ENCODE data around the gene FAM240A. TPM values are rescaled to one million over a fixed set of nuclear protein-coding genes. Genes with fewer than 3 reads are reported as not detected.
"Not testable (repeated sequence)": the region's sequence is repeated elsewhere in the genome, so short reads cannot be mapped to it uniquely, and the experiment has no call there.

FAM240A gene
- total and polyA plus RNA-seq, 2 donors (not counting 1 experiment from before 2014, with no cell fraction given), result not detected

DNA sequence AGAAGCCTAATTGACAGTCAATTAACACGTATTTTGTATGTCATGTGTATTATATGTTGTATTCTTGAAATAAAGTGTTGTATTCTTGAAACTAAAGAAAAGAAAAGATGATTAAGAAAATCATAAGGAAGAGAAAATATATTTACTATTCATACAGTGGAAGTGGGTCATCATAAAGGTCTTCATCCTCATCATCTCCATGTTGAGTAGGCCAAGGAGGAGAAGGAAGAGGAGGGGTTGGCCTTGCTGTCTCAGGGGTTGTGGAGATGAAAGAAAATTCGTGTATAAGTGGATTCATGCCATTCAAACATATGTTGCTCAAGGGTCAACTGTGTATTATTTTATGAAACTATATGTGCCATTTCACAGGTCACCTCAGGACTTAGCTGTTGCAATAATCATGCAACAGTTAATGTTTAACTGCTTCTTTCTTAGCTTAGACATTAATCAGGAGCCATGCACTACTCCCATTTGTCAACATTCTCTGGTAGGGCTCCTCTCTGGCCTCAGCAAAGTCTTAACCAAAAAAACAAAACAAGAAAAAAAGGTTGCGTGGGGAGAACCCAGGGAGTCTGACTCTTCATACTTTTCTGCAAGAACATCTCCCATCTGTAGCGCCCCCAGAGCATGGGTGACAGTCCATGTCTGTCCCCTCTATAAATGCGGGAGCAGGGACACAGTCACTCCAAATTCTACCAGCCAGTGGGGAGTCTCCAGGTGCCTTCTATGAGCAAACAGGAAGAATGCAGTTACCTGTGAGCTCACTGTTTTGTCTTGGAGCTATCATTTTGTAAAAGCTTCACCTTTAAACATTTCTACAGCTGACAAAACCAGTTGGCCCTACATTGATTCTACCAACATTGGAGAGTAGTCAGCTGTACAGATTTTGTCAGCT, 26.3 kb upstream of the FAM240A start:
- no peaks in the 10 kb centered on the region for H3K36me3 ChIP-seq (replicated peaks in 1 of 2; ENCODE audit: control extremely low read depth in 1 of 2, control insufficient read depth in 1 of 2, extremely low read depth in 1 of 2, insufficient read depth in 2 of 2, low read length in 1 of 2)
- no peaks in the 10 kb centered on the region for H3K4me1 ChIP-seq (ENCODE audit: control insufficient read depth in 2 of 2, insufficient read depth in 2 of 2, low read length in 2 of 2)
- no peaks in the 10 kb centered on the region for H3K9me3 Mint-ChIP-seq (ENCODE audit: insufficient read depth)
- no peak overlapping the region for H3K27ac ChIP-seq (ENCODE audit: low read length in 2 of 2)
- H3K27me3 ChIP-seq (replicated peaks in 1 of 4; ENCODE audit: control extremely low read depth in 1 of 4, control insufficient read depth in 3 of 4, insufficient read depth in 4 of 4, low read length in 3 of 4), result peaks cover 0 to 11% (median 3%) of the 10 kb centered on the region in 4 experiments
- H3K9ac ChIP-seq (ENCODE audit: low read length), result no peak overlapping the region
- intact Hi-C loops (cut with micrococcal nuclease), result no loop called here
- ChIA-PET POLR2A (no interaction called here), CTCF (interaction anchor here (1.4 kb wide), 1 partner anchor 97 kb away, joined by 5 read pairs; no protein-coding TSS in a partner anchor)
- H3K4me2 ChIP-seq (replicated peaks; ENCODE audit: low read depth, low read length, poor library complexity, severe bottlenecking), result no peak overlapping the region
- no peaks in the 10 kb centered on the region for H4K20me1 ChIP-seq (ENCODE audit: control insufficient read depth, insufficient read depth, low read length, poor library complexity, severe bottlenecking)
- peaks cover 8% of the 10 kb centered on the region for H3K27me3 Mint-ChIP-seq
- no peak overlapping the region for H3K4me3 ChIP-seq (ENCODE audit: control extremely low read depth in 1 of 5, extremely low read depth in 1 of 5, insufficient read depth in 1 of 5, low read depth in 2 of 5, low read length in 4 of 5)
- H3K27ac Mint-ChIP-seq, result no peak overlapping the region
- no peaks in the 10 kb centered on the region for H3K9me3 ChIP-seq (ENCODE audit: control extremely low read depth in 1 of 3, control insufficient read depth in 2 of 3, insufficient read depth in 1 of 3, low read length in 2 of 3)
- TF ChIP-seq EZH2 (IDR thresholded peaks at IDR 0.05; ENCODE audit: borderline replicate concordance, insufficient read depth, low read depth, low read length, poor library complexity, severe bottlenecking), result no peak
- no peak for TF ChIP-seq CTCF (IDR thresholded peaks at IDR 0.05)
- no peaks in the 10 kb centered on the region for H3K79me2 ChIP-seq (ENCODE audit: control insufficient read depth, insufficient read depth, low read length)
- H3K4me1 Mint-ChIP-seq, result no peaks in the 10 kb centered on the region
- no peak for ATAC-seq (ENCODE audit: low read depth)
- no peak overlapping the region for H3K4me3 Mint-ChIP-seq
- H2AFZ ChIP-seq (ENCODE audit: insufficient read depth, low read depth, low read length, poor library complexity, severe bottlenecking), result no peak overlapping the region
- DNase-seq, result no peak
- 95% methylated on average over 2 of the region's 5 CpGs for WGBS (ENCODE audit: insufficient coverage)

DNA sequence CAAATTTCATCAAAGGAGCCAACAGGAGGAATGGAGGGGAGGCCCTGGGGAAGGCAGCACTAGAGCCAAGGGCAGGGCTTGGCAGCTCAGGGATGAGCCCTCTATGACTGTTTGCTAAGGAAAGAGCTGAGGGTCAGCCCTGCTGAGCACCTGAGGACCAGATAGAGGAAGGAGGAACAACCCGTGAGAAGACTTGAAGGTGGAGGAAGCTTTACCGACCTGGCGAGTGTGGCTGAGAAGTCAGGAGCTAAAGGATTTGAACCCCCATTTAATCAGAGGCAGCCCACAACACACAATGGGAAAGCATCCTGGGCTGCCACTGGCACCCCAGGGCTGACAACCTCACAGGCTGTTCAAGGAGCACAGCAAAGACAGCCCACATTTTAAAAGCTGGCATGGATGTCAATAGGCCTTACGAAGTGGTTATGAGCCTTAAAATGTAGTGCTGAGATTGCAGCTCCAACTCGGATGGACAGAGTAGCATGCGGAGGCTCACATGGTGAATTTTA, 25.5 kb upstream of the FAM240A start:
- Histone ChIP-seq H3K4me1 (ENCODE audit: control insufficient read depth in 2 of 2, insufficient read depth in 2 of 2, low read length in 2 of 2) (no peaks in the 10 kb centered on the region), H3K4me3 (ENCODE audit: control extremely low read depth in 1 of 5, extremely low read depth in 1 of 5, insufficient read depth in 1 of 5, low read depth in 2 of 5, low read length in 4 of 5) (no peak overlapping the region), H2AFZ (ENCODE audit: insufficient read depth, low read depth, low read length, poor library complexity, severe bottlenecking) (no peak overlapping the region), H3K4me2 (replicated peaks; ENCODE audit: low read depth, low read length, poor library complexity, severe bottlenecking) (no peak overlapping the region), H3K27ac (ENCODE audit: low read length in 2 of 2) (no peak overlapping the region), H3K79me2 (ENCODE audit: control insufficient read depth, insufficient read depth, low read length) (no peaks in the 10 kb centered on the region), H4K20me1 (ENCODE audit: control insufficient read depth, insufficient read depth, low read length, poor library complexity, severe bottlenecking) (no peaks in the 10 kb centered on the region), H3K9ac (ENCODE audit: low read length) (no peak overlapping the region), H3K9me3 (ENCODE audit: control extremely low read depth in 1 of 3, control insufficient read depth in 2 of 3, insufficient read depth in 1 of 3, low read length in 2 of 3) (no peaks in the 10 kb centered on the region), H3K27me3 (replicated peaks in 1 of 4; ENCODE audit: control extremely low read depth in 1 of 4, control insufficient read depth in 3 of 4, insufficient read depth in 4 of 4, low read length in 3 of 4) (peaks cover 0 to 11% (median 3%) of the 10 kb centered on the region in 4 experiments), H3K36me3 (replicated peaks in 1 of 2; ENCODE audit: control extremely low read depth in 1 of 2, control insufficient read depth in 1 of 2, extremely low read depth in 1 of 2, insufficient read depth in 2 of 2, low read length in 1 of 2) (no peaks in the 10 kb centered on the region)
- Mint-ChIP-seq H3K27ac (no peak overlapping the region), H3K27me3 (peaks cover 8% of the 10 kb centered on the region), H3K4me3 (no peak overlapping the region), H3K9me3 (ENCODE audit: insufficient read depth) (no peaks in the 10 kb centered on the region), H3K4me1 (no peaks in the 10 kb centered on the region)
- ATAC-seq (ENCODE audit: low read depth) (no peak), DNase-seq (no peak)
- TF ChIP-seq EZH2 (IDR thresholded peaks at IDR 0.05; ENCODE audit: borderline replicate concordance, insufficient read depth, low read depth, low read length, poor library complexity, severe bottlenecking) (no peak), CTCF (IDR thresholded peaks at IDR 0.05) (no peak)
- 88% methylated on average over 6 of the region's 6 CpGs for WGBS (ENCODE audit: insufficient coverage)
- ChIA-PET POLR2A (no interaction called here), CTCF (interaction anchor here (1.4 kb wide), 1 partner anchor 97 kb away, joined by 5 read pairs; no protein-coding TSS in a partner anchor)
- intact Hi-C loops (cut with micrococcal nuclease), result no loop called here

- H3K9ac ChIP-seq (ENCODE audit: low read length); intact Hi-C loops (cut with micrococcal nuclease); H3K79me2 ChIP-seq (ENCODE audit: control insufficient read depth, insufficient read depth, low read length); H4K20me1 ChIP-seq (ENCODE audit: control insufficient read depth, insufficient read depth, low read length, poor library complexity, severe bottlenecking); H3K27ac ChIP-seq (ENCODE audit: low read length in 2 of 2); H3K27ac Mint-ChIP-seq; H3K4me3 Mint-ChIP-seq; H3K36me3 ChIP-seq (replicated peaks in 1 of 2; ENCODE audit: control extremely low read depth in 1 of 2, control insufficient read depth in 1 of 2, extremely low read depth in 1 of 2, insufficient read depth in 2 of 2, low read length in 1 of 2); H3K4me1 ChIP-seq (ENCODE audit: control insufficient read depth in 2 of 2, insufficient read depth in 2 of 2, low read length in 2 of 2); DNase-seq; H3K4me2 ChIP-seq (replicated peaks; ENCODE audit: low read depth, low read length, poor library complexity, severe bottlenecking); POLR2A ChIA-PET; H3K9me3 Mint-ChIP-seq (ENCODE audit: insufficient read depth); H3K4me1 Mint-ChIP-seq; H3K4me3 ChIP-seq (ENCODE audit: control extremely low read depth in 1 of 5, extremely low read depth in 1 of 5, insufficient read depth in 1 of 5, low read depth in 2 of 5, low read length in 4 of 5); ATAC-seq (ENCODE audit: low read depth); H2AFZ ChIP-seq (ENCODE audit: insufficient read depth, low read depth, low read length, poor library complexity, severe bottlenecking); H3K27me3 Mint-ChIP-seq; H3K9me3 ChIP-seq (ENCODE audit: control extremely low read depth in 1 of 3, control insufficient read depth in 2 of 3, insufficient read depth in 1 of 3, low read length in 2 of 3): not testable (repeated sequence)
- WGBS (ENCODE audit: insufficient coverage), result 85% methylated on average over 2 of the region's 3 CpGs
- CTCF ChIA-PET, result interaction anchor here (1.4 kb wide), 1 partner anchor 98 kb away, joined by 5 read pairs; no protein-coding TSS in a partner anchor
- peaks cover 0 to 11% (median 3%) of the 10 kb centered on the region in 4 experiments for H3K27me3 ChIP-seq (replicated peaks in 1 of 4; ENCODE audit: control extremely low read depth in 1 of 4, control insufficient read depth in 3 of 4, insufficient read depth in 4 of 4, low read length in 3 of 4)
Measured at GRCh38 chr3:46587268-46587667, 25.1 kb upstream of the FAM240A start.

All from B cell (primary cell).